COR-L47 (cell line): ENCODE measurements around the gene SLC12A4.
A peak's percentile ranks its signal among the peaks of the same experiment; 100 is the strongest.

Source experiments
- DNase-seq: peaks from one replicate; lab custom pipeline; 2025; lab: John Stamatoyannopoulos, UW

Gene SLC12A4

GRCh38 chr16:67963292-67963661, 5.2 kb downstream of the SLC12A4 start:
- DNase-seq, result no peak

- no peak for DNase-seq
These were observed 6.3 kb downstream of the SLC12A4 start for GRCh38 chr16:67962135-67962534.

- DNase-seq, result peak; percentile 100
These were observed 6.9 kb downstream of the SLC12A4 start for GRCh38 chr16:67961551-67961957.

- no peak for DNase-seq
These were observed 8.7 kb downstream of the SLC12A4 start for GRCh38 chr16:67959536-67960329.

GRCh38 chr16:67957622-67958021, 10.8 kb downstream of the SLC12A4 start:
- no peak for DNase-seq

- no peak for DNase-seq
These were observed 13.8 kb downstream of the SLC12A4 start for GRCh38 chr16:67954421-67955196.

- no peak for DNase-seq
These were observed 14.6 kb downstream of the SLC12A4 start for GRCh38 chr16:67953641-67954375.

- peak; percentile 29 for DNase-seq
These were observed 17.0 kb downstream of the SLC12A4 start for GRCh38 chr16:67951485-67951884.

GRCh38 chr16:67950335-67950843, 18.0 kb downstream of the SLC12A4 start:
- DNase-seq, result no peak

GRCh38 chr16:67949645-67950044, 18.8 kb downstream of the SLC12A4 start:
- no peak for DNase-seq

- no peak for DNase-seq
These were observed 20.4 kb downstream of the SLC12A4 start for GRCh38 chr16:67948015-67948414.

GRCh38 chr16:67946966-67947558, 21.4 kb downstream of the SLC12A4 start:
- DNase-seq, result no peak

- DNase-seq, result no peak
These were observed 22.3 kb downstream of the SLC12A4 start for GRCh38 chr16:67946128-67946569.

GRCh38 chr16:67945392-67945933, 23.0 kb downstream of the SLC12A4 start:
- no peak for DNase-seq

- no peak for DNase-seq
These were observed 23.6 kb downstream of the SLC12A4 start for GRCh38 chr16:67944690-67945391.

GRCh38 chr16:67943619-67944504, 24.6 kb downstream of the SLC12A4 start, which contains the start of gene LCAT:
LCAT (minus strand) TSS chr16:67944120; CDS start chr16:67944101, 19 bp downstream.
- DNase-seq, result no peak

GRCh38 chr16:67943256-67943618, 25.2 kb downstream of the SLC12A4 start:
- no peak for DNase-seq

GRCh38 chr16:67942510-67943255, 25.8 kb downstream of the SLC12A4 start:
- no peak for DNase-seq

- no peak for DNase-seq
These were observed 26.3 kb downstream of the SLC12A4 start for GRCh38 chr16:67942200-67942509.
